ENCODE data around the gene NOL4L. TPM values are rescaled to one million over a fixed set of nuclear protein-coding genes. Genes with fewer than 3 reads are reported as not detected.

The NOL4L gene, protein sequence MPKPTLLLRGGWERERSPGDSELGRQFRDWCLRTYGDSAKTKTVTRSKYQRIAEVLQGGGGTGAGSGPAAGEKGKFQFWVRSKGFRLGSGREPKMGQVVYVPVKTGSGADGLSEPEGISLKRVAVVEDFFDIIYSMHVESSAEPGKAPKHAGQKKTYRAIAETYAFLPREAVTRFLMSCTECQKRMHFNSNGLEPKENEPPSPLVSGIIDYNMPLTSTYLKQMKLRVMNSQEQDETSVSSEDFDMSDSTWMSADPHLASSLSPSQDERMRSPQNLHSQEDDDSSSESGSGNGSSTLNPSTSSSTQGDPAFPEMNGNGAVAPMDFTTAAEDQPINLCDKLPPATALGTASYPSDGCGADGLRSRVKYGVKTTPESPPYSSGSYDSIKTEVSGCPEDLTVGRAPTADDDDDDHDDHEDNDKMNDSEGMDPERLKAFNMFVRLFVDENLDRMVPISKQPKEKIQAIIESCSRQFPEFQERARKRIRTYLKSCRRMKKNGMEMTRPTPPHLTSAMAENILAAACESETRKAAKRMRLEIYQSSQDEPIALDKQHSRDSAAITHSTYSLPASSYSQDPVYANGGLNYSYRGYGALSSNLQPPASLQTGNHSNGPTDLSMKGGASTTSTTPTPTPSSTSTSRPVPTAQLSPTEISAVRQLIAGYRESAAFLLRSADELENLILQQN
- polyA plus RNA-seq (2013, experiment 1 of 2): 9.5 TPM
- polyA plus RNA-seq (2013, experiment 2 of 2): 9.0 TPM

DNA sequence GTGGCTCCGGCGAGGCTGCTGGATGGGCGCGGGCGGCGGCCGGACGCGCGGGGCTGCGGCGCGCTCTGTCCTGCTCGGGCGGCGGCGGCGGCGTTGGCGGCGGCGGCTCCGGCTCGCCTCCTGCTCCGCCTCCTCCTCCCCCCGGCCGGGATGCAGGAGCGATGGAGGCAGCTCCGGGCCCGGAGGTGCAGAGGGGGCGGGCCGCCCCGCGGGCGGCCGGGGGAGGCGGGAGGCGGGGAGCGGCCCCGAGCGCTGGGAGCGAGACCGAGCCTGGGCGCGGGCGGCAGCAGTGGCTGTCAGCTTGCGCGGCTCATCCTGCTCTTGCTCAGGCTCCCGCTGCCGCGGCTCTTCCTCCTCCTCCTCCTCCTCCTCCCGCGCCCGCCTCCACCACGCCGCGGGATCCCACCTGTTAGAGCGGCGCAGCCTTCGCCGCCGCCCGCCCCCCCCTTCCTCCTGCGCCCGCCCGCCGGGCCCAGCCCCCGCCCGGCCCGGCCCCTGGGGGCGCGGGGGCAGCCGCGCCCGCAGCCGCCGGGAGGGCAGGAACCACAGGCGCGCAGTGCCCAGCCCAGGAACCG is at the start of gene NOL4L:
NOL4L (minus strand) TSS at position 323 of the 575 bp plus-strand sequence. CDS start 443 bp downstream, outside the sequence.
- Histone ChIP-seq H3K79me2 (ENCODE audit: control insufficient read depth, insufficient read depth, low read length) (no peaks in the 10 kb centered on the region), H3K56ac (ENCODE audit: low read length) (peak within 1 kb of the TSS; percentile 84), H3K18ac (ENCODE audit: low read length) (peak within 1 kb of the TSS; percentile 85), H3K79me1 (ENCODE audit: low read length) (no peaks in the 10 kb centered on the region), H2BK120ac (ENCODE audit: low read depth, low read length) (no peak within 1 kb of the TSS), H2AK5ac (ENCODE audit: low read length) (no peak within 1 kb of the TSS), H3K4me3 (ENCODE audit: low read length) (peak within 1 kb of the TSS; percentile 1), H3K27ac (ENCODE audit: low read depth, low read length) (no peak within 1 kb of the TSS), H3K4ac (ENCODE audit: low read depth, low read length) (peak within 1 kb of the TSS; percentile 6), H3K4me1 (ENCODE audit: control insufficient read depth, low read depth, low read length) (peaks cover 3% of the 10 kb centered on the region), H3K9ac (ENCODE audit: low read length) (peak within 1 kb of the TSS; percentile 53), H3K23ac (ENCODE audit: low read length) (no peak within 1 kb of the TSS), H4K8ac (ENCODE audit: low read depth, low read length) (no peak within 1 kb of the TSS), H3K27me3 (ENCODE audit: insufficient read depth, low read length, poor library complexity) (peaks cover 10% of the 10 kb centered on the region), H3K4me2 (ENCODE audit: low read length) (peak within 1 kb of the TSS; percentile 74), H2BK15ac (replicated peaks; ENCODE audit: low read depth) (no peak within 1 kb of the TSS), H3K36me3 (ENCODE audit: control insufficient read depth, insufficient read depth, low read length) (no peaks in the 10 kb centered on the region), H2BK5ac (ENCODE audit: low read length) (no peak within 1 kb of the TSS), H4K5ac (ENCODE audit: low read length) (no peak within 1 kb of the TSS)
- no CpG with 5 or more reads among the region's 80 CpGs for WGBS (ENCODE audit: extremely low coverage, insufficient coverage, low lambda C conversion rate)
- no peak for DNase-seq

DNA sequence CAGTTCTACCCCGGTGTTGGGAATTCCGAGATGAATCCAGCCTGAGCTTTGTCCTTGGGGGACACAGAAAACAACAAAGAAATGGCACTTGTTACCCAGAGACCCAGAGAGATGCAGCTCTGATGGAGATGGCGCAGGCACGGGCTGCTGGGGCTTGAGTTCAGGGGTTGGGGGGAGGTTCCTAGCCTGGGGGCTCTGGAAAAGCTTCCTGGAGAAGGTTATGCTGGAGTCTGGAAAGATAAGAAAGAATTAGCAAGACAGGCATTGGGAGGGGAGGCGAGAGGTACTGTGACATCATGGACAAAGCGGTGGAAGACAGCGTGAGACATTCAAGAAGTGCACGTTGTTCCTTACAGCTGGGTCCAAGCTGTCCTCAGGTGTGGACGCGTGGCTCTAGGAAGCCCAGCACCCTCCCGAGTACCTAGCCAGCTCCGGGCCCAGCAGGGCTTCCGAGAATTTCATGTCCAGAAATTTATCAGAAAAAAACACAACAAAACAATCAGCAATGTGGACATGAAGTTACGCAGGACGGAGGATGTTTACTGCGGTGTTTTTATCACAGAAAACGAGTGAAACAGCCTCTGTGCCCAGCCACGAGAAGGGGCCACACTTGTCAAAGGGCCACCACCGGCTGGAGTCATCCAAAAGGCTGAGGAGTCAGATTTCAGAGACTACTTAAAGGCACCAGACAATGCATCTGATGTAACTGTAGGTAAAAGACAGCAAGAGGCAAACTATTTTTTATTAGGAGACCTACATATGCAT is 49.1 kb upstream of the NOL4L start:
- H3K36me3 ChIP-seq (ENCODE audit: control insufficient read depth, insufficient read depth, low read length): no peaks in the 10 kb centered on the region
- H3K18ac ChIP-seq (ENCODE audit: low read length): peak overlapping the region; percentile 12
- no peak for DNase-seq
- no peaks in the 10 kb centered on the region for H3K79me2 ChIP-seq (ENCODE audit: control insufficient read depth, insufficient read depth, low read length)
- WGBS (ENCODE audit: extremely low coverage, insufficient coverage, low lambda C conversion rate): no CpG with 5 or more reads among the region's 19 CpGs
- H3K4ac ChIP-seq (ENCODE audit: low read depth, low read length): no peak overlapping the region
- no peak overlapping the region for H2BK120ac ChIP-seq (ENCODE audit: low read depth, low read length)
- no peak overlapping the region for H2BK5ac ChIP-seq (ENCODE audit: low read length)
- H3K4me1 ChIP-seq (ENCODE audit: control insufficient read depth, low read depth, low read length): peaks cover 20% of the 10 kb centered on the region
- no peak overlapping the region for H3K23ac ChIP-seq (ENCODE audit: low read length)
- no peak overlapping the region for H3K27ac ChIP-seq (ENCODE audit: low read depth, low read length)
- H2BK15ac ChIP-seq (replicated peaks; ENCODE audit: low read depth): no peak overlapping the region
- H3K4me2 ChIP-seq (ENCODE audit: low read length): no peak overlapping the region
- H4K8ac ChIP-seq (ENCODE audit: low read depth, low read length): no peak overlapping the region
- H3K79me1 ChIP-seq (ENCODE audit: low read length): no peaks in the 10 kb centered on the region
- H3K9ac ChIP-seq (ENCODE audit: low read length): no peak overlapping the region
- H3K4me3 ChIP-seq (ENCODE audit: low read length): no peak overlapping the region
- H3K56ac ChIP-seq (ENCODE audit: low read length): peak overlapping the region; percentile 44
- no peak overlapping the region for H4K5ac ChIP-seq (ENCODE audit: low read length)
- H2AK5ac ChIP-seq (ENCODE audit: low read length): no peak overlapping the region
- H3K27me3 ChIP-seq (ENCODE audit: insufficient read depth, low read length, poor library complexity): no peaks in the 10 kb centered on the region

DNA sequence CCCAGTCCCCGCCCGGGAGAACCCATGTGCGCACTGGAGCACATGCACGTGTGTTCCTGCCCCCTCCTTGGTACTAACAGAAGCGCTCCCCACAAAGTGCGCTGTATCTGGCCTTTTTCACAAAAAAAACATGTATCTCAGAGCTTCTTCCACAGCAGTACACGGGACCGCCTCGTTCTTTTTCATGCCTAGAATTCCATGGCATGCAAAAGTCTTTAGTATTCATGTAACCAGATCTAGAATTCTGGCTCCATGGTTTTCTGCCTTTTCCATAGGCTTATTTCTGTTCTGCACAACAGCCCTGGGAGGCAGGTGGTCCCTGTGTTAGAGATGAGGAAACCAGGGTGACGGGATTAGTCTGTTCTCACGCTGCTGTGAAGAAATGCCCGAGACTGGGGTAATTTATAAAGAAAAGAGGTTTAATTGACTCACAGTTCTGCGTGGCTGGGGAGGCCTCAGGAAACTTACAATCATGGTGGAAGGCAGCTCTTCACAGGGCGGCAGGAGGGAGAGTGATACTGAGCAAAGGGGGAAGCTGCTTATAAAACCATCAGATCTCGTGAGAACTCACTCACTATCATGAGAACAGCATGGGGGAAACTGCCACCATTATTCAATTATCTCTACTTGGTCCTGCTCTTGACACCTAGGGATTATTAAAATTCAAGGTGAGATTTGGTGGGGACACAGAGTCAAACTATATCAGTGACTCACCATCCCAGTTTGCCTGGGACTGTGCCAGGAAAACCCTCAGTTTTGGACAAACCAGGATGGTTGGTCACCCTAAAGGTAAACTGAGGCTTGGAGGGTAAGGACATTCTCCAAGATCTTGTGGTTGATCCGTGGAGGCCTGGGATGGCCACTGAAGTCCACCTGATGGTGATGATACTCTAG is 47.6 kb upstream of the NOL4L start:
- Histone ChIP-seq H2BK5ac (ENCODE audit: low read length) (no peak overlapping the region), H3K4me2 (ENCODE audit: low read length) (no peak overlapping the region), H3K18ac (ENCODE audit: low read length) (no peak overlapping the region), H3K4me3 (ENCODE audit: low read length) (no peak overlapping the region), H3K4ac (ENCODE audit: low read depth, low read length) (no peak overlapping the region), H3K79me1 (ENCODE audit: low read length) (no peaks in the 10 kb centered on the region), H3K79me2 (ENCODE audit: control insufficient read depth, insufficient read depth, low read length) (no peaks in the 10 kb centered on the region), H2BK15ac (replicated peaks; ENCODE audit: low read depth) (no peak overlapping the region), H3K23ac (ENCODE audit: low read length) (no peak overlapping the region), H3K27me3 (ENCODE audit: insufficient read depth, low read length, poor library complexity) (no peaks in the 10 kb centered on the region), H3K56ac (ENCODE audit: low read length) (peak overlapping the region; percentile 38), H3K36me3 (ENCODE audit: control insufficient read depth, insufficient read depth, low read length) (no peaks in the 10 kb centered on the region), H4K8ac (ENCODE audit: low read depth, low read length) (no peak overlapping the region), H3K4me1 (ENCODE audit: control insufficient read depth, low read depth, low read length) (peaks cover 22% of the 10 kb centered on the region), H3K9ac (ENCODE audit: low read length) (no peak overlapping the region), H3K27ac (ENCODE audit: low read depth, low read length) (no peak overlapping the region), H4K5ac (ENCODE audit: low read length) (no peak overlapping the region), H2AK5ac (ENCODE audit: low read length) (peak overlapping the region; percentile 88), H2BK120ac (ENCODE audit: low read depth, low read length) (no peak overlapping the region)
- WGBS (ENCODE audit: extremely low coverage, insufficient coverage, low lambda C conversion rate): no CpG with 5 or more reads among the region's 16 CpGs
- DNase-seq: peak; percentile 51

DNA sequence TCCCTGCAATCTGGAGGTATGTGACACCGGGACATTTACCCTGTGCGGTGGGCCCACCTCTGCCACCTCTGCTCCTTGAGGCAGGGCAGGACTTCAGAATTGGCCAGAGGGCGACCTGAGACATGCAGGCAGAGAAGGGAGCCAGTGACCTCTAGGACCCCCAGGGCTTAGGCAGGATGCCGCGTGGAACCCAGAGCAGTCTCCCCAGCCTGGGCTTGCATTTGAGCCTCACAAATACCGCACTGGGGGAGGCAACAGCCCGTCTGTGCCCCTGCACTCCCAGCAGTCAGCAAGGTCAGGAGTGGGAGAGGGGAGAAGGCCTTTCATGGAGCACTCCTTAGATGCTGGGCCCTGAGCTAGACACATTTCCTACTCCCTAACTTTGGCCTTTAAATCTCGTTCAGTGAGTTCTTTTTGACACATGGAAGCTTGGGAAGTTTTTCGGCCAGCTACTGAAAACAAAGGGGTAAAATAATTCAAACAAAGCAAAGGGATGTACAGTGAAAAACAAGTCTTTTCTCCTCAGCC is 46.9 kb upstream of the NOL4L start:
- Histone ChIP-seq H3K4me1 (ENCODE audit: control insufficient read depth, low read depth, low read length) (peaks cover 22% of the 10 kb centered on the region), H2BK120ac (ENCODE audit: low read depth, low read length) (no peak overlapping the region), H3K27me3 (ENCODE audit: insufficient read depth, low read length, poor library complexity) (no peaks in the 10 kb centered on the region), H3K4ac (ENCODE audit: low read depth, low read length) (no peak overlapping the region), H3K4me2 (ENCODE audit: low read length) (no peak overlapping the region), H2AK5ac (ENCODE audit: low read length) (peak overlapping the region; percentile 36), H3K56ac (ENCODE audit: low read length) (peak overlapping the region; percentile 61), H3K9ac (ENCODE audit: low read length) (peak overlapping the region; percentile 23), H2BK5ac (ENCODE audit: low read length) (peak overlapping the region; percentile 4), H3K4me3 (ENCODE audit: low read length) (no peak overlapping the region), H3K27ac (ENCODE audit: low read depth, low read length) (no peak overlapping the region), H4K8ac (ENCODE audit: low read depth, low read length) (no peak overlapping the region), H3K79me2 (ENCODE audit: control insufficient read depth, insufficient read depth, low read length) (no peaks in the 10 kb centered on the region), H4K5ac (ENCODE audit: low read length) (no peak overlapping the region), H3K23ac (ENCODE audit: low read length) (no peak overlapping the region), H3K18ac (ENCODE audit: low read length) (no peak overlapping the region), H3K36me3 (ENCODE audit: control insufficient read depth, insufficient read depth, low read length) (no peaks in the 10 kb centered on the region), H2BK15ac (replicated peaks; ENCODE audit: low read depth) (no peak overlapping the region), H3K79me1 (ENCODE audit: low read length) (no peaks in the 10 kb centered on the region)
- WGBS (ENCODE audit: extremely low coverage, insufficient coverage, low lambda C conversion rate): no CpG with 5 or more reads among the region's 9 CpGs
- no peak for DNase-seq

DNA sequence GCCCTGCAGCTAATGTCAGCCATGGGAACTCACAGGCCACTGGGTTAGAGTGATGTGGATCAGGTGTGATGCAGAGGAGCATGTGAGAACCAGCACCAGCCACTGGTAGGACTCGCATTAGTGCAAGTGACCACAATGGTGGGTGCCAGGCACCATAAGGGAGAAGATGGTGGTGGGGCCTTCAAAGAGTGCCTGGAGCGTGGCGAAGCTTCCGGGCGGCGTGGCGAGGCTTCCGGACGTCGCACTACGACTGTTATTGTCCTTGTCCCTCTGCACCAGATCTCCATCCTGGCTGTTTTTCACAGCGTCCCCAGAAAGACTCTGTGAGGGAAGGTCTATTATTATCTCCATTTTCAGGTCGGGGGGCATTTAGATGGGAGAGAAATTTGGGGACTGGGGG is 44.7 kb upstream of the NOL4L start:
- no peak overlapping the region for H3K4ac ChIP-seq (ENCODE audit: low read depth, low read length)
- no peak for DNase-seq
- H3K27me3 ChIP-seq (ENCODE audit: insufficient read depth, low read length, poor library complexity): no peaks in the 10 kb centered on the region
- H3K18ac ChIP-seq (ENCODE audit: low read length): no peak overlapping the region
- H4K5ac ChIP-seq (ENCODE audit: low read length): no peak overlapping the region
- no peak overlapping the region for H4K8ac ChIP-seq (ENCODE audit: low read depth, low read length)
- H3K36me3 ChIP-seq (ENCODE audit: control insufficient read depth, insufficient read depth, low read length): no peaks in the 10 kb centered on the region
- no peaks in the 10 kb centered on the region for H3K79me1 ChIP-seq (ENCODE audit: low read length)
- H3K4me1 ChIP-seq (ENCODE audit: control insufficient read depth, low read depth, low read length): peaks cover 22% of the 10 kb centered on the region
- no peak overlapping the region for H2BK15ac ChIP-seq (replicated peaks; ENCODE audit: low read depth)
- H2BK5ac ChIP-seq (ENCODE audit: low read length): no peak overlapping the region
- H3K9ac ChIP-seq (ENCODE audit: low read length): no peak overlapping the region
- H3K79me2 ChIP-seq (ENCODE audit: control insufficient read depth, insufficient read depth, low read length): no peaks in the 10 kb centered on the region
- H3K4me3 ChIP-seq (ENCODE audit: low read length): no peak overlapping the region
- WGBS (ENCODE audit: extremely low coverage, insufficient coverage, low lambda C conversion rate): no CpG with 5 or more reads among the region's 13 CpGs
- H3K27ac ChIP-seq (ENCODE audit: low read depth, low read length): no peak overlapping the region
- H3K56ac ChIP-seq (ENCODE audit: low read length): no peak overlapping the region
- H3K23ac ChIP-seq (ENCODE audit: low read length): no peak overlapping the region
- no peak overlapping the region for H2BK120ac ChIP-seq (ENCODE audit: low read depth, low read length)
- H2AK5ac ChIP-seq (ENCODE audit: low read length): no peak overlapping the region
- H3K4me2 ChIP-seq (ENCODE audit: low read length): no peak overlapping the region

Measured in mesendoderm (in vitro differentiated cells).